T-cell (primary cell): ENCODE data around the gene GPRIN2. TPM values are rescaled to one million over a fixed set of nuclear protein-coding genes. Genes with fewer than 3 reads are reported as not detected.
"Not testable (repeated sequence)": the region's sequence is repeated elsewhere in the genome, so short reads cannot be mapped to it uniquely, and the experiment has no call there.

Experiments used
- ATAC-seq, 4 experiments: fragments of 200-7000 bp in 3 of 4; fragments of 150-1000 bp in 1 of 4; cut with Tn5 transposase; replicated peaks in 1 of 4; 1 replicate in 3 of 4; 2 replicates in 1 of 4; pipeline ENCODE4 v1.10.0; 2021; ENCODE audit warnings: moderate library complexity in 3 of 4, mild to moderate bottlenecking in 2 of 4, moderate number of reproducible peaks in 1 of 4
- CTCF ChIA-PET, 2 donors: fragments of 300-600 bp; sonication (Branson Sonifier 250); formaldehyde crosslinking; loops; one replicate each; lab custom pipeline; 2022; ENCODE audit warnings: antibody characterized with exemption in 2 of 2; lab: Charles Lee
- POLR2A ChIA-PET, 2 donors: fragments of 300-600 bp; sonication (Branson Sonifier 250); formaldehyde crosslinking; loops; one replicate each; lab custom pipeline; 2022; ENCODE audit warnings: antibody characterized with exemption in 2 of 2; lab: Charles Lee
- DNase-seq, 35 experiments: peaks; one replicate each; pipeline versions ENCODE4 v3.0.0 to v3.0.0-alpha.2; 2013 to 2023
- H3K27ac ChIP-seq: one replicate; pipeline ENCODE4 v1.5.1; 2013; ENCODE audit warnings: low read length
- H3K27me3 ChIP-seq, 2 experiments: replicated peaks in 1 of 2; 1 replicate in 1 of 2; 2 replicates in 1 of 2; pipeline versions ENCODE4 v1.6.1 to v1.7.0; 2013; ENCODE audit warnings: low read length in 1 of 2, mixed read lengths in 1 of 2; ENCODE audit not compliant: control insufficient read depth in 2 of 2, insufficient read depth in 2 of 2; ENCODE audit errors: extremely low read depth in 1 of 2
- H3K36me3 ChIP-seq, 2 donors: 1 replicate in 1 of 2; 2 replicates in 1 of 2; pipeline versions ENCODE4 v1.6.1 to v1.7.0; 2013; ENCODE audit warnings: low read length in 1 of 2; ENCODE audit not compliant: control insufficient read depth in 2 of 2, insufficient read depth in 1 of 2; ENCODE audit errors: extremely low read depth in 1 of 2
- H3K4me1 ChIP-seq, 2 experiments: 1 replicate in 1 of 2; 2 replicates in 1 of 2; pipeline versions ENCODE4 v1.6.1 to v1.7.0; 2013; ENCODE audit warnings: low read length in 2 of 2, mixed read lengths in 1 of 2; ENCODE audit not compliant: insufficient read depth in 2 of 2, control insufficient read depth in 1 of 2; ENCODE audit errors: extremely low read depth in 1 of 2
- H3K4me3 ChIP-seq, 2 donors: 1 replicate in 1 of 2; 2 replicates in 1 of 2; pipeline versions ENCODE4 v1.5.1 to v1.7.0; 2013; ENCODE audit warnings: mild to moderate bottlenecking in 2 of 2, low read length in 1 of 2, moderate library complexity in 1 of 2; ENCODE audit not compliant: control insufficient read depth in 1 of 2; ENCODE audit errors: extremely low read depth in 1 of 2
- H3K9me3 ChIP-seq: 2 replicates; pipeline ENCODE4 v1.7.0; 2013
- H3K27ac Mint-ChIP-seq, 2 donors: one replicate each; pipeline ENCODE4 v1.8.0; 2020 to 2021; ENCODE audit warnings: mild to moderate bottlenecking in 2 of 2, mixed read lengths in 2 of 2
- H3K27me3 Mint-ChIP-seq, 2 donors: one replicate each; pipeline ENCODE4 v1.8.0; 2021 to 2022; ENCODE audit warnings: mixed read lengths in 2 of 2
- H3K36me3 Mint-ChIP-seq: one replicate; pipeline ENCODE4 v1.8.0; 2021; ENCODE audit warnings: mixed read lengths
- H3K4me1 Mint-ChIP-seq, 3 donors: one replicate each; pipeline ENCODE4 v1.8.0; 2020 to 2022; ENCODE audit warnings: mixed read lengths in 3 of 3, mild to moderate bottlenecking in 1 of 3
- H3K4me3 Mint-ChIP-seq, 3 donors: one replicate each; pipeline ENCODE4 v1.8.0; 2020 to 2022; ENCODE audit warnings: mild to moderate bottlenecking in 3 of 3, mixed read lengths in 3 of 3, moderate library complexity in 3 of 3
- H3K9me3 Mint-ChIP-seq, 3 donors: one replicate each; pipeline ENCODE4 v1.8.0; 2020 to 2022; ENCODE audit warnings: mixed read lengths in 3 of 3
- WGBS: methylation state at CpG from one replicate; pipeline ENCODE4 v1.1.5; 2013; ENCODE audit warnings: missing lambda C conversion rate; ENCODE audit not compliant: insufficient coverage; 5-methylcytosine and 5-hydroxymethylcytosine counted together
- total RNA-seq, 35 experiments: library from RNA in 6 of 35; stranded (reverse) in 6 of 35; fragments of 120-200 nt in 1 of 35; gene quantifications; one replicate each; pipeline versions ENCODE4 v1.2.1 to v1.2.4 and lab custom pipeline; 2013 to 2026

GPRIN2 gene
- total RNA-seq, 5 donors from 2014 or later (not counting 1 experiment from before 2014, with no cell fraction given) = not detected

- POLR2A ChIA-PET = interaction anchor here in 1 of 2 donors (0.7 kb wide), 1 partner anchor 662 kb away, joined by 3 read pairs; no protein-coding TSS in a partner anchor
- Histone ChIP-seq H3K9me3 (no peaks in the 10 kb centered on the region), H3K4me3 (no peak overlapping the region), H3K36me3 (no peaks in the 10 kb centered on the region), H3K4me1 (peaks cover 0 to 9% of the 10 kb centered on the region in 2 experiments), H3K27me3 (peaks cover 12 to 57% of the 10 kb centered on the region in 2 experiments), H3K27ac (no peak overlapping the region)
- H3K27me3 Mint-ChIP-seq = peaks cover 40 to 54% of the 10 kb centered on the region in 2 donors
- WGBS = no CpG with 5 or more reads among the region's 5 CpGs
- H3K9me3 Mint-ChIP-seq = no peaks in the 10 kb centered on the region
- ATAC-seq (no peak), DNase-seq (no peak)
- no peak overlapping the region for H3K27ac Mint-ChIP-seq
- CTCF ChIA-PET = no interaction called here
- H3K36me3 Mint-ChIP-seq = no peaks in the 10 kb centered on the region
- H3K4me3 Mint-ChIP-seq = no peak overlapping the region
- peaks cover 5 to 12% (median 5%) of the 10 kb centered on the region in 3 donors for H3K4me1 Mint-ChIP-seq
Measured at GRCh38 chr10:46538155-46538554, 18.3 kb downstream of the GPRIN2 start.

GRCh38 chr10:46537309-46537708 is 19.1 kb downstream of the GPRIN2 start:
- Mint-ChIP-seq H3K9me3 (no peaks in the 10 kb centered on the region), H3K27ac (no peak overlapping the region), H3K4me3 (no peak overlapping the region), H3K27me3 (peaks cover 33 to 47% of the 10 kb centered on the region in 2 donors), H3K4me1 (peaks cover 5 to 11% (median 5%) of the 10 kb centered on the region in 3 donors), H3K36me3 (no peaks in the 10 kb centered on the region)
- H3K4me1 ChIP-seq = peaks cover 0 to 9% of the 10 kb centered on the region in 2 experiments
- 93% methylated on average over 2 of the region's 5 CpGs for WGBS
- H3K4me3 ChIP-seq = no peak overlapping the region
- no peak overlapping the region for H3K27ac ChIP-seq
- ATAC-seq = no peak
- POLR2A ChIA-PET = no interaction called here
- no peaks in the 10 kb centered on the region for H3K36me3 ChIP-seq
- no peak for DNase-seq
- CTCF ChIA-PET = interaction anchor here in 1 of 2 donors (0.9 kb wide), 1 partner anchor 8 kb away, joined by 4 read pairs; no protein-coding TSS in a partner anchor
- no peaks in the 10 kb centered on the region for H3K9me3 ChIP-seq
- peaks cover 12 to 48% of the 10 kb centered on the region in 2 experiments for H3K27me3 ChIP-seq

GRCh38 chr10:46536781-46537180 is 19.7 kb downstream of the GPRIN2 start:
- ATAC-seq (no peak), DNase-seq (no peak)
- Histone ChIP-seq H3K27ac (no peak overlapping the region), H3K36me3 (no peaks in the 10 kb centered on the region), H3K4me3 (no peak overlapping the region), H3K9me3 (no peaks in the 10 kb centered on the region), H3K4me1 (peaks cover 0 to 9% of the 10 kb centered on the region in 2 experiments), H3K27me3 (peaks cover 9 to 43% of the 10 kb centered on the region in 2 experiments)
- Mint-ChIP-seq H3K9me3 (no peaks in the 10 kb centered on the region), H3K36me3 (no peaks in the 10 kb centered on the region), H3K4me3 (no peak overlapping the region), H3K4me1 (peaks cover 5 to 10% (median 5%) of the 10 kb centered on the region in 3 donors), H3K27ac (no peak overlapping the region), H3K27me3 (peaks cover 31 to 41% of the 10 kb centered on the region in 2 donors)
- WGBS = 65% methylated on average over 4 of the region's 5 CpGs
- POLR2A ChIA-PET = no interaction called here
- CTCF ChIA-PET = interaction anchor here in 1 of 2 donors (0.9 kb wide), 1 partner anchor 8 kb away, joined by 4 read pairs; no protein-coding TSS in a partner anchor

DNA sequence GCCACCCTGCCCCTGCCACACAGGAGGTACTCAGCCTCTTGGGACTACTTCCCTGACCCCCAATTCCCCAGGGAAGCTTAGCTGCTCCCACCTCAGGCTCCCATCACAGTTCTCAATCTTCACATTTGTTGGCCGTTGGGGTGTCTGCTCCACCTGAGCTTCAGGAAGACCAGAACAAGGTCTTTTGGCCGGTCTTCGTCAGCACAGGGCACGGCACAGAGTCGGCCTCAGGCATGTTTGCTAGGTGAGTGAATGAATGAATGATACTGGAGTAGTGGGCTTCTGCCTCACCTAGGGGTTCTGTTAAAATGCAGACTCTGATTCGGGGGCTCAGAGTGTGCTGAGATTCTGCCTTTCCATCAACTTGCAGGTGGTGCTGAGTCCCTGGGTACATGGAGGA is 20.3 kb downstream of the GPRIN2 start:
- no peak overlapping the region for H3K4me3 Mint-ChIP-seq
- Histone ChIP-seq H3K4me1 (peaks cover 0 to 5% of the 10 kb centered on the region in 2 experiments), H3K36me3 (no peaks in the 10 kb centered on the region), H3K4me3 (no peak overlapping the region), H3K9me3 (no peaks in the 10 kb centered on the region), H3K27me3 (peaks cover 9 to 37% of the 10 kb centered on the region in 2 experiments), H3K27ac (no peak overlapping the region)
- H3K27ac Mint-ChIP-seq = no peak overlapping the region
- peaks cover 31 to 41% of the 10 kb centered on the region in 2 donors for H3K27me3 Mint-ChIP-seq
- ATAC-seq (no peak), DNase-seq (no peak)
- H3K36me3 Mint-ChIP-seq = no peaks in the 10 kb centered on the region
- ChIA-PET CTCF (no interaction called here), POLR2A (no interaction called here)
- 84% methylated on average over 6 of the region's 6 CpGs for WGBS
- no peaks in the 10 kb centered on the region for H3K9me3 Mint-ChIP-seq
- H3K4me1 Mint-ChIP-seq = peaks cover 5 to 10% (median 5%) of the 10 kb centered on the region in 3 donors

DNA sequence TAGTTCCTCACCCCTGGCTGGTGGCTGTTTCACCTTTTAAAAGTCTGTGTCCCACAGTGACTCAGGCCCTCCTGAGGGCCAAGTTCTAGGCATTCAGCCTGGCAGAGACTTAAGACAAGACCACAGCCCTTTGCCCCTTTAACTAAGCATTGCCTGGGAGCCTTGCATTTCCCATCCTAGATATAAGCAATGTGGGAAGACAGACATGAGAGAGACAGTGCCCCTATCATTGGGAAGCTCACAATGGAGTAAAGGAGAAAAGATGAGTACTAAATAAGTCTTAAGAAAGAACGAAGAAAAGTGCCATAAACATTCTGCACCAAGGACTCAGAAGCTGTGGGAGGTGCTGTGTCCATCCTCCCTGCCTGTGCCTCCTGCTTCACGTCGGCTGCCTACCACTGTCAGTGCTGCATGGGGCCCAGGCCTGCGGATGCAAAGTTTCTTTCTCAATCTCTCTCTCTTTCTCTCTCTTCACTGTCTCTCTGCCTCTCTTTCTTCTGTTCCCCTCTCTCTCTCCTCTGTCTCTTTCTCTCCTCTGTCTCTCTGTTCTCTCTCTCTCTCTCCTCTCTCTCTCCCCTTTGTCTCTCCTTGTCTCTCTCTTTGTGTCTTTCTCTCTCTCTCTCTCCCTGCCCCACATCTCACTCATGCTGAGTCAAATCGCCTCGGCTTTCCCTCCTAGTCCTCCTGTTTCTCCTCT is 21.5 kb downstream of the GPRIN2 start:
- no peak overlapping the region for H3K27ac Mint-ChIP-seq
- POLR2A ChIA-PET = no interaction called here
- no peaks in the 10 kb centered on the region for H3K9me3 Mint-ChIP-seq
- peaks cover 0 to under 1% (median 0%) of the 10 kb centered on the region in 3 donors for H3K4me1 Mint-ChIP-seq
- DNase-seq (no peak), ATAC-seq (no peak)
- WGBS = 85% methylated on average over 6 of the region's 6 CpGs
- H3K27me3 ChIP-seq = peaks cover 6 to 29% of the 10 kb centered on the region in 2 experiments
- H3K4me3 ChIP-seq = no peak overlapping the region
- H3K4me3 Mint-ChIP-seq = no peak overlapping the region
- CTCF ChIA-PET = no interaction called here
- no peaks in the 10 kb centered on the region for H3K4me1 ChIP-seq
- H3K9me3 ChIP-seq = no peaks in the 10 kb centered on the region
- H3K36me3 ChIP-seq = no peaks in the 10 kb centered on the region
- H3K36me3 Mint-ChIP-seq = no peaks in the 10 kb centered on the region
- H3K27me3 Mint-ChIP-seq = peaks cover 23 to 32% of the 10 kb centered on the region in 2 donors
- no peak overlapping the region for H3K27ac ChIP-seq

DNA sequence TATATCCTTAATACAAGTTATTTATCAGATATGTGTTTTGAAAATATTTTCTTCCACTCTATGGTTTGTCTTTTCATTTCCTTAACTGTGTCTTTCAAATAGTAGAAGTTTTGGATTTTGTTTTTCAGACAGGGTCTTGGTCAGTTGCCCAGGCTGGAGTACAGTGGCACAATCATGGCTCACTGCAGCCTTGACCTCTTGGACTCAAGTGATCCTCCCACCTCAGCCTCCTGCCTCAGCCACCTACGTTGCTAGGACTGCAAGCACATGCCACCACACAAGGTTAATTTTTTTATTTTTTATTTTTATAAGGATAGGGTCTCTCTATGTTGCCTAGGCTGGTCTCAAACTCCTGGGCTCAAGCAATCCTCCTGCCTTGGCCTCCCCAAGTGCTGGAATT is 24.2 kb downstream of the GPRIN2 start:
- H3K4me3 Mint-ChIP-seq, H3K36me3 ChIP-seq, ATAC-seq, H3K4me1 Mint-ChIP-seq, H3K27ac ChIP-seq, CTCF ChIA-PET, DNase-seq, H3K36me3 Mint-ChIP-seq, H3K9me3 ChIP-seq, POLR2A ChIA-PET, H3K4me3 ChIP-seq, H3K27ac Mint-ChIP-seq, H3K4me1 ChIP-seq, H3K9me3 Mint-ChIP-seq: not testable (repeated sequence)
- peaks cover 0 to 27% of the 10 kb centered on the region in 2 experiments for H3K27me3 ChIP-seq
- peaks cover 6 to 11% of the 10 kb centered on the region in 2 donors for H3K27me3 Mint-ChIP-seq
- no CpG with 5 or more reads among the region's 1 CpG for WGBS
